D341Med (cell line): Measurements from ENCODE around the gene CCL20.
A peak's percentile ranks its signal among the peaks of the same experiment; 100 is the strongest.
"Not testable (repeated sequence)": the region's sequence is repeated elsewhere in the genome, so short reads cannot be mapped to it uniquely, and the experiment has no call there.

Experiments
- DNase-seq: peaks from one replicate; pipeline ENCODE4 v3.0.0; 2012; ENCODE audit warnings: low spot score

CCL20 gene, protein sequence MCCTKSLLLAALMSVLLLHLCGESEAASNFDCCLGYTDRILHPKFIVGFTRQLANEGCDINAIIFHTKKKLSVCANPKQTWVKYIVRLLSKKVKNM

DNA sequence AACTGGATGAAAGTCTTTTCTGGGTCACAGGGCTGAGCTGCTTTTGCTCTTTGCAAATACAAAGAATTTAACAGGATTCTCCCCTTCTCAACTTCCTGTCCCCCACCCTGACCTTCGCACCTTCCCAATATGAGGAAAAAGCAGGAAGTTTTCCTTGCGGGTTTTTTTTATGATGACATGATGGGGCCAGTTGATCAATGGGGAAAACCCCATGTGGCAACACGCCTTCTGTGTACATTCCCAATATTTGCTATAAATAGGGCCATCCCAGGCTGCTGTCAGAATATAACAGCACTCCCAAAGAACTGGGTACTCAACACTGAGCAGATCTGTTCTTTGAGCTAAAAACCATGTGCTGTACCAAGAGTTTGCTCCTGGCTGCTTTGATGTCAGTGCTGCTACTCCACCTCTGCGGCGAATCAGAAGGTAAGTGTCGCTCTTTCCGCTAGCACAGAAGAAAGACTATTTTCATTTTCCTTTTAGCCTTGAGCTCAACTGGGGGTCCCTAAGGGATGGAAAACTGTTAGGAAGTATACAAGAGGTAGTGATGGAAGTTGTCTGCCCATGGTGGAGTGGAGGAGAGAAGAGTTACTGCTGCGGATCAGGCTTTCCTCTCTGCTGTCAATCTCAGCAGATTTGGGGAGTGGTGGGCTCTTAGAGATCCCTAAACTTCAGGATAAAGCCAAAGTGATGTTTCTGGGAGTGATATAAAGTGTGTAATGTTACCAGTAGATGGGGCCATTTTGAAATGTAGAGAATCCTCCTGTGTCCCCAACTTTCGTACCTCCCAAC, at the start of gene CCL20:
Gene CCL20 (plus strand): TSS at position 281 of the 792 bp plus-strand sequence. CDS start 70 bp downstream, at position 351.
- DNase-seq, result no peak

DNA sequence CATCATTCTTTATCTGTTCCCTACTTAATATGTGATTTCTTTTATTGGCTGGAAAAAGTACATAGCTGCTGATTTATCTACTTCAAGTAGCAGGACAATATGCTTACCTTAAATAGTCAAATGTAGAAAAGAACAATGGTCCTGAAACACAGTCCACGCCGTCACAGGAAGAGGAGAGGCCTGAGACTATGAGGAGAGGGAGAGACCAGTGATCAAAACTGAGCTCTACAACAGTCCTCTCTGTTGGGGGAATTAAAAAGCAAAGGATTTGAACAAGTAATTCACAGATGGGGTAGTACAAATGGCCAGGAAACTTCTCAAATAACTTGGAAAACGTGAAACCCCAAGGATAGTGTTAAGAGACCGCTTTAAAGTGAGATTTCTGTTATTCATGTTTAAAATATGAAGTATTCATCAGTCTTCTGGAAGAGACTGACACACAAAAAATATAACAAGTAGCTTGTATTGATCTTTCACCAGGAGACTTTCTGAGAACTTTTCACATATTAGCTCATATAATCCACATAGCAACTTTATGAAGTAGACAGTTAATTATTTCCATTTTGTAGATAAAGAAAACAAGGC, 47.8 kb upstream of the CCL20 start:
- no peak for DNase-seq

DNA sequence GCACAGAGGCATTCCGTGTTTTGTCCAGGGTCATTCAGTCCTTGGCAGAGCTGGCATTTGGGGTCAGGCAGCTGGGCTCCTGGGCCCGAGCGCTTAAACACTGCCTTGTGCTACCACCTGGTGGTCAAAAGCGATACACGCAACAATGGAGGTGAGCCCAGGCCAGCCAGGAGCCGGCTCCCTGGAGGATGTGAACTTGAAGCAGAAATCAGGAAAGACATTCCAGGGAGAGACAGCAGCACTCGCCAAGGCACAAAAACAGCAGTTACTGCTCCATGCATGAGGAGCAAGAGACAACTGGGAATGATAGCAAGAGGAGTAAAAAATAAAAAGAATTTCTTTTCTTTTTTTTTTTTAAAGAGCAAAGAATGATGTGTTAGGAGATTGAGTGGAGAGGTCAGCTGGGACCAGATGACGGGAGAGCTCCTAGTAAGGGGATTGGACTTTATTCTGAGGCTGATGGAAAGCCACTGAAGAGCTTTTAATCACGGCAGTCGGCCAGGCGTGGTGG, 47.2 kb upstream of the CCL20 start:
- peak; percentile 85 for DNase-seq

DNA sequence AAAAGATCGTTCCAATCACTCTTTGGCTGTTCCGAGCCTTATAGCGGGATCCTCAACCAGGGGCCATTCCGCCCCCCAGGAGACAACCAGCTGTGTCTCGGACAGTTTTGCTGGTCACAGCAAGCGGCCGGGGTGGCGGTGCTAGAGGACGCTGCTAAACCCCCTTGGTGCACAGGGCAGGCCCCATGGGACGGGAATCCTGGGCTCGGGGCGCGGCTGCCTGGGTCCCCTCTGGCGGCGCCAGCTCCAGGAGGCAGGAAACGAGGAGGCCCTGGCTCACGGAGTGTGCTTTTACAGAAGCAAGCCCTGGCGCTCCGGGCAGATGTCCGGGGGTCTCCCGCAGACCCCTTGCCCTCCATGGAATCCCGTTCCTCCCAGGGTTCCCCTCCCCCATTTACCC, 45.8 kb upstream of the CCL20 start:
- no peak for DNase-seq

DNA sequence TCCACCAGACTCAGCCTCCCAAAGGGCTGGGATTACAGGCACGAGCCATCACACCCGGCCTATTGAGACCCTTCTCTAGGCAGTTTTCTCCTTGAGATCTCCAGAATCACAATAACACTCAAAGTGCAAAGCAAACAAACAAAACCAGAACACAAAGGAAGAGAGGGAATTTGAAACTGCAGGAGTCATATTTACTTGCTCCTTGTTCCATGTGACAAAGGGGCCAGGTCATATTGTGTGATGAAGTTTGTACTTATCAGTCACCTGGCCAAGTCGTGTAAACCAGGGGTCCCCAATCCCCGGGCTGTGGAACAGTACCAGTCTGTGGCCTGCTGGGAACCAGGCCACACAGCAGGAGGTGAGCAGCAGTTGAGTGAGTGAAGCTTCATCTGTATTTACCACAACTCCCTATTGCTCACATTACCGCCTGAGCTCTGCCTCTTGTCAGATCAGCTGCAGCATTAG, 41.4 kb upstream of the CCL20 start:
- DNase-seq, result no peak

DNA sequence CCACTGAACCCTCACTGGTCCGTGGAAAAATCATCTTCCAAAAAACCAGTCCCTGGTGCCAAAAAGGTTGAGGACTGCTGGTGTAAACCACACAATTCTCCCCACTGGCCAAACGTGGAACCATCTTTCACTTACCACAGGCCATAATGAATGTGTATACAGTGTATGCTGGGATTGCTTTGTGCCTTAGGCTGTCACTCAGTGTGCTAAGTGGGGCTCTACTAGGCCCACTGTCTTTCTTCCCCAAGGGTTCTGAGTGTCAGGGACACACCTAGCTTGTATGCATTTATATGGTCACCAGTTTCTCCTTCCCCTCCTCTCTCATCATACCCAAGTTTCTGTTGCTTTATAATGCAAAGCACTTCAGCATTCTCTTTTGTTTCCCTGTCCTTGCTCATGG, 40.7 kb upstream of the CCL20 start:
- DNase-seq, result no peak

DNA sequence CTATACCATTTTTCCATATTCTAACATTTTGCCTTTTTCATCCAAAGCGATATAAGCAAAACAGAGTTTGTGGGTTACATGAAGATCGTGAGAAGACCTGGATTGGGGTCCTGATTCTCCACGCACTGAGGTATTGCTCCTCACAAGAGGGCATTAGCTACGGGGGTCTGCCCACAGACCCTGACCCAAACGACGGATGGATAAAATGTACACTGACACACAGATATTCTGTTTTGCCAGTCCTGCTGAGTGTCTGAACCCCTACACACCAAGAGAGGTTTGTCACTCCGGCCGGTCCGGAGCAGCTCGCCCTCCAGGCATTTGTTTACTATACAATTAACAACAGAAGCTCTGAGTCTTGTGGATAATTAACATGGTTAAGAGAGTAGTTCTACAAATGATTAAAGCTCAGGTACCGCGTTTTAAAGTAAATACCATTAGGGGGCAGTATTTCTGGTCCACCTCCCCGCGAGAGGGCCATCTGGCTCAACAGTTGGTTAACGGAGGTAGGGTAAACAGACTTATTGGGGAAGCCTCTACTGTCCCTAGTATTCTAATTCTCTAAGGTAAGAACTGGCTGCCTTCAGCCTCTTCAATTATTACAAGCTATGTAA, 39.5 kb upstream of the CCL20 start:
- no peak for DNase-seq

DNA sequence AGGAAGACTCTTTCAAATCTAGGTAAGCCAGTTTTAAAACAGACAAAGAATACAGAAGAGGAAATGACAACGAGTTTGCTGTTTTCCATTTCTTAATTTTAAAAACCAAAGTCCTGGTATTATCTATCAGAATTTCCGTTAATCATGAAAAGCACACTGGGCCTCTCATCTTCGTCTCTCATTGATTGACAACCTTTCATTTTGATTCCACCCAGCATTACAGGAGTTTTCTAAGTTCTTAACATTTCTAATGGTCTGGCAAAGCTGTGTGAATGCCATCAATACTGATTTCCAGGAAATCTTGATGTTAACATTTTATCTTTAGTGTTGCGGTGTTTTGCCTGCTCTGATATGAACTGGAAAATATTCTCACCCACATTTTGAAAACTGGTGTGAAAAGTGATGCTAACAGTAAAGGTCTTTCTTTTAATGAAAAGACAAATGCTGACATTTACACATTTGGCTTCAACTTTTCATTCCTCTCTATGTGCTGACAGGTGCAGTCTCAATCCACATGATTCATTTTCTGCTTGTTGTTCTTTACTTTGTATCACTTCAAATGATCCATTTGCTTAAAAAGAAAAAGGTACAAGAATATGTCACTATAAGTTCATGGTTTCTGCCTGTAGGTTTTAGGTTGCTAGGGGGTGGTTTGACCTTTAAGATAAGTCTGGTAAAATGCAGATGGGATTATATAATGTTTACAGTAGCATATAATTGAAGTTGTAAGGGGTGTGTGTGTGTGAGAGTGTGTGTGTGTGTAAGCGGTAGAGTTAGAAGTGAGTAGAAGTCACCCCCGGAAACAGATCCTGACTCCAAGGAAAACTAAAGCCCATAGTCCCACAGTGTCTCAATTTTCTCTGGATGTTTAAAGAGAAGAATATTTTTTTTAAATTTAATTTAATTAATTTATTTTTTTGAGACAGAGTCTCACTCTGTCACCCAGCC, 38.5 kb upstream of the CCL20 start:
- no peak for DNase-seq

DNA sequence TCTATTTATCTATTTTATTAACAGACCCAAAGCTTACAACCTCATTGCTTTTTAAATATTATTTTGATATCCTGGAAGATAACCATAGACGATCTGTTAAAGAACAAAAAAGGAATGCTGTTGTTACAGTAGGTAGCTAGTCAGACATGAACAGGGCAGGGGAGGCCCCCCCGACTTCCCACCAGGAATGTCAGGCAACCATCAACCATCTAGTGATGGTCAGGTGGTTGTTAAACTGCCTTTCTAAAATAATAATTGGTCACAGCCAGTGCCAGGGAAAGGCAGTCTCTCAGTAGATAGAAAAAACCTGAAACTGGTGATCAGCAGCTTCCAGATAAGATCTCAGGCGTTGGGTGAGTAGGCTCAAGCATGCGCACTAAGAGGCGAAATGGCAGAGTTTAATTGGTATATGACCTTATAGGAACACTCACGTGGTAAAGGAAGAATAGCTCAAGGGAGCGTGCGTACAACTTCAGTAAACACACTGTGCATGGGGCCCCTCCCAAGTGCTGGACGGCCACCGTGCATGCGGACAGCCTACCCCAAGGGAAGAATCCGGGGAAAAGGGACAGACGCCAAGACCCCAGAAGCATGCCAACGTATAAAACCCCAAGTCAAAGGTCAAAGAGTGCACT, 32.5 kb upstream of the CCL20 start:
- no peak for DNase-seq

DNA sequence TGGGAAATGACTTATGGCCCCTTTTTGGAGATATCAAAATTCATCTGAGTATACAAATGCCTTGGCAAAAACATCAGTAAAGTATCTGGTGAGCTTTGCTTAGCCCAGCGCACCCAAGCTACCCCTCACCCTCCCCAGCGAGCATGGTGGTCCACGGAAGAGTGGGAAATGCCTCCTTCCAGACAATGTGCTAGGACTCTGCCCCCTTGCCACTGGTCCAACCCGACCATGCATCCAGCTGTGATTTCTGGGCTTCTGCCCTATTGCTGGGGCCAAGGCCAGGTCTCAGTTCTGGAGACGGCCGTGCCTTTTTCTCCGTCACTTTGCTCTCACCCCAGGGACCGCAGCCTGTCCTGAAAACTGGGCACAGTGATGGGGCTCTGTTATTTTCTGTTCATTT, 31.8 kb upstream of the CCL20 start:
- DNase-seq, result no peak

DNA sequence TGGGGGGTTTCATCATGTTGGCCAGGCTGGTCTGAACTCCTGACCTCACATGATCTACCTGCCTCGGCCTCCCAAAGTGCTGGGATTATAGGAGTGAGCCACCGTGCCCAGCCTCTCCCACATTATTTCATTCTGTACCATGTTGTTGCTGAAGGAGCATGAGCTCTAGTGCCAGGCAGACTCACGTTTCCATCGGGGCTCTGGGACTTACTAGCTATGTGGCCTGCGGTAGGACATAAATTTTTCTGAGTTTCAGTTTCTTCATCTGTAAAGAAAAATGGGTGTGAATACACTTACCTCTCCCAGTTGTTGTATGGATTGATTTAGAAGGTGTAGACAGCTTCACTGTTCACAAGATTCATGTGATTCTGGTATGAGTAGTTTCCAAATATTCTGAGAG, 30.8 kb upstream of the CCL20 start:
- DNase-seq, result no peak

DNA sequence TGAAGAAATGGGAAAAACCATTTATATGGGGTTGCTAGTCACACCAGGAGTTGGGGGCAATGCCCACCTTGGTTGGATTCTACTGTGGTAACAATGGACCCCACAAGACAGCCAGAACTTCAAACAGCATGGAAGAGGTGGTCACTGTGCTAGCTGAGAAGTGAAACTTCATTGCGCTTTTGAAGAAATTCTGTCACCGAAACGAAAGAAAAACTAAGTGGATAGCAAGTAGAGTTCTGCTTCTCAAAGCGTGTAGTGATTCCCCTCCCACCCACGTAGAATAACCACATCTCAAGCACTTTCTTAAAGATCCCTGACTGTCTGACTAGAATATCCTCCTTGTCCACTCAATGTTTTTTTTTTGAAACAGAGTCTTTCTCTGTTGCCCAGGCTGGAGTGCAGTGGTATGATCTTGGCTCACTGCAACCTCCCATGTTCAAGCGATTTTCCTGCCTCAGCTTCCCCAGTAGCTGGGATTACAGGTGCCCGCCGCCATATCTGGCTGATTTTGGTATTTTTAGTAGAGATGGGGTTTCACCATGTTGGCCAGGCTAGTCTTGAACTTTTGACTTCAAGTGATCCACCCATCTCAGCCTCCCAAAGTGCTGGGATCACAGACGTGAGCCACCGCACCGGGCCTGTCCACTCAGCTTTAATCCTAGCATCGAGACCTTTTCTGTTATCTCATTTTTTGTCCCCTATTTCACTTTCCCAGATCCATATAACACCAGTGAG, 30.1 kb upstream of the CCL20 start:
- DNase-seq, result no peak

DNA sequence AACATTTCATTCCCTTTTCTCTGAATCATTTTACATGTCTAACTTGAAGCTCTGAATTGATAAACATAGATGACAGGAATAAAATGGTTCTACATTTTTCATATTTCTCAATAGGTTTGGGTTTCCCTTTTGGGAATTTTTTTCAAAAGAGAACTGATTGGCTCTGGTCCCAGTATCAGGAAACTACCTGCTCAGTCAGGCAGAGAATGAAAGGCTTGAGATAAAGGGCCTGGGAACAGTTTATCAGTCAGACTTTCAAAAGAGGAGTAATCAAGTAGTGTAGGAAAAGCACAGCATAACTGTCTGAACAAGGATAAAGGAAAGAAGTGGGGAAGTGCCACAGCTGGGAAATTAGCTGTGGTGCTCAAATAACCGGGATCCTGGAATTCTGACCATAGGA, 28.3 kb upstream of the CCL20 start:
- DNase-seq, result no peak

DNA sequence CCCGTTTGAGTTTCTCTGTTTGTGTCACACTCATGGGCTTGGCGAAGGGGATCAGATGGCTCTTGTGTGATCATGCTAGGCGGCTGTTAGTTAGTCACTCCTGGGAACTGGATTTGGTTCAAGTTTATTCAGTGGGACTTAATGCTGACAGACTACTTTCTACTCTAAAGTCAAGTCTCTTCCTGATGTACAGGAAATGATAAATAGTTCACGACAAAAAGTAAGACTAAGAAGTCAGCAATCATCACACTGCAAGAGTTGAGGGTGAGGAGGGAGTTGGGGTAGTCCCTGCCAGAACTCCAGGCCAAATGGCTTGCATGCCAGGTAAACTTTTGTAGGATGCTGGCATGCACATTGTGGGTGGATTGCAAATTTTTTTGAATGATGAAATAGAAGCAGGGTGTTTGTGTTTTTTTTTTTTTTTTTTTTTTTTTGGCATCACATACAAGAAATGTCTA, 25.1 kb upstream of the CCL20 start:
- no peak for DNase-seq

DNA sequence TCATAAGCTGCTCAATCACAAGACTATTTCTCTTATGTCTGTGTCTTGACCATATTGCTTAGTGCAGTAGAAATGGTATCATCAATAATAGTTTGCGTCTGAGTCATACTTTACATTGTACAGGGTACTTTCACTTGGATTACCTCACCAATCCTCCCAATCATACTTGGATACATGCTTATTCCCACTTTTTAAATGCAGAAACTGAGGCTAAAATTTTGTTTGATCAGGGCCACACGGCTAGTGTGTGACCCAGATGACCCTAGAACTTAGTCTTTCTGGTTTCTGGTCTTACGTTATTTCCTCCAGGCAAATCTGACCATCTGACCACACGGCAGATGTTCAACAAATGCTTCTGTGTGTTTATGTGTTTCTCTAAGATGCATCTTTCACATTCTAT, 23.8 kb upstream of the CCL20 start:
- DNase-seq, result no peak

DNA sequence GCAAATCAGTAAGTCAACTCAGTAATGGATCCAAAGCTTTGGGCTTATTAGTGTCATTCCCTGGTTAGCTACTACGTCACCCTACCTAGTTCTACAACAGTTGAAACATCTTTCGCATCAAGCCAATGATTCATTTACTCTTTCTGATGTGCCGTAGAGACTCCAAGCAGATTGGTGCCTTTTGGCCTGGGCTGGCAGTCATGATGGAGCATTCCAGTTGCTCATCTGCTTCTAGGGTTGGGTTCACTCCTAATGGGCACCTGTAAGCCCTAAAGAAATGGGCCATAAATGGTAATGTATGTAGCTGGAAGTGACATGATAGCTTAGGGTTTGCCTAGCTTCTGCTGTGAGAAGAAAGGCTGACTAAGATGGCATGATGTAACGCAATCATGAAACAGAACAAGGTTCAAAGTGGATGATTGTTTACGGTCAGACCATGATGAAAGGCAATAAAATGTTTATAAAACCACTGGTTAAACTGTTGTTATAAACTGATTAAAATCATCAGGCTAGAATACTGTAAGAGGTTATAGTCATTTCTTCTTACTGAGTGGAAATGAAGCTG, 20.4 kb upstream of the CCL20 start:
- no peak for DNase-seq

DNA sequence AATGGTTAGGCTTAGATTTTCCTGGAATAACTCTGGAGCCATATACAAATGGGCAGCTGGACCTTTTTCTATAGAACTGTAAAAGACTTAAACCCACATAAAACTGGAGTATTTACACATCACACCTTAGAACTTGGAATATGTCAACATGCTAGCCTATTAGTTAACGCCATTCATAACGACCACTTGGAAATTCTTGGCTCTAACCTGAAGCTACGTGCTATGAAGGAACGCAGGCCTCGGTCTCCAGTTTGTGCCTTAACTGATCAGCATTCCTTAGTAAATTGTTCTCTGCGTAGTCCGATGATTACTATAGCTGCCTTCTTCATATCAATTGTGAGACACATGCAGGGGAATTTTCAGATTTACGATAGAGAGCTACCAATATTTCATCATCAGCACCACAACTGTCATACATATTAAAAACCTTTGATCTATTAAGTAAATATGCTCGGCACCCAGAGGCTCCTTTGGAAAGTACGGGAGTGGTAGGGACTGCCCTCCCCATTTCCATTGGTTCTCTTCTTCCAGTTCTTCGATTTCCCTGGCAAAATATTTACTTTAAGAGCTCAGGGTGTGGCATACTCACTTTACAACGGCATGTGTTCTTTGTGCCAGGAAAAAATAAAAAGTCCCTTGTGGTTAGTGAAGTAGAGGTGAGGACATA, 17.5 kb upstream of the CCL20 start:
- DNase-seq, result no peak

DNA sequence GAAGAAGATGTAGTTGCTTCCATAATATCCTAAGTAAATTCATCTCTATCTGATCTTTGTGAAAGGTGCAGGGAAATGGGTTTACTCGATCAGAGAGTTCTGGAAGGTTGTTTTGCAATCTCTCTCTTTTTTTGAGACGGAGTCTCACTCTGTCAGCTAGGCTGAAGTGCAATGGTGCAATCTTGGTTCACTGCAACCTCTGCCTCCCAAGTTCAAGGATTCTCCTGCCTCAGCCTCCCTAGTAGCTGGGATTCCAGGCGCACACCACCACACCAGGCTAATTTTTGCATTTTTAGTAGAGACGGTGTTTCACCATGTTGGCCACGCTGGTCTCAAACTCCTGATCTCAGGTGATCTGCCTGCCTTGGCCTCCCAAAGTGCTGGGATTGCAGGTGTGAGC, 16.9 kb upstream of the CCL20 start:
- DNase-seq, result not testable (repeated sequence)

DNA sequence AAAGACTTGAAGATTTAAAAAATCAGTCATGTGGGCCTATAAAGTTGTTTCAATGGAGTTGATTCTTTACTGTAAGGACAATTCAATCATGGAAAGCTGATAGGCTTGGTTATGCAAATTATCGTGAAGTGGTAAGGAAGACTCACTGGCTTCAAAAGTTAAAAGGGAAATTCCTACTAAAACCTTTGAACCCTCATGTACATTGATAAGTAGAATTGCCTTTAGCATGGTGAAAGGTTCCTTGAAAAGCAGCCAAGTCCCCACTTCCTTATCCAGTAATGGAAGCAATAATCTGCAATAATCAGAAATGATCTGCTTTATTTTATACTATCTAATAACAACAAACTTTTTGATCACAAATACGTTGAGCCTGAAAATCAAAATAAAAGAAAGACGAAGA, 14.4 kb upstream of the CCL20 start:
- no peak for DNase-seq

DNA sequence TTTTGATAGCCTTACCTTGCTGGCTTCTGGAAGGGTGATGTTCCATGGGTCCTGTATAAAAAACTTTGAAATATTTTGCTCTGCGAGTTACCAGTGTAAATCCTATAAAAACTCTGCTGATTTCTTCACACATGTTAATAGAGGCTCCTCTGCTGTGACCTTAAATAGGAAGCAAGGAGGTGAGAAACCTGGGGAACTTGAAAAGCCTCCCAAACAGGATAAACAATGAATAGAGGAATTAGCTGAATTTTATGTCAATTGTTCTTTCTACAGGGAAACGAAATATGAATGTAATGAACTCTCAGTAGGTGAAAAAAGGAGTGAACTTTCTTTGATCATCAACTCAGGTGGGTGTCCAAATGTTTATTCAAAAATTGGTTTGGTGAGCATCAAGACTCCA, 10.8 kb upstream of the CCL20 start:
- DNase-seq, result no peak
